Endothelial cell of umbilical vein (primary cell): ENCODE results near the gene FICD. TPM values are rescaled to one million over a fixed set of nuclear protein-coding genes. Genes with fewer than 3 reads are reported as not detected.

Experiments
- Bru-seq: library from RNA; stranded (reverse); fragments of 400-500 nt; gene quantifications from one replicate; lab custom pipeline; 2021; lab: Mats Ljungman, UMichigan
- BruChase-seq, 2 experiments: library from RNA; stranded (reverse); fragments of 400-500 nt; gene quantifications; one replicate each; lab custom pipeline; 2021; lab: Mats Ljungman, UMichigan
- BruUV-seq: library from RNA; stranded (reverse); fragments of 400-500 nt; replicated peaks from 2 replicates; lab custom pipeline; 2021; lab: Mats Ljungman, UMichigan
- CTCF ChIA-PET: fragments of 300-600, 350-600 bp; sonication (Branson Sonifier 250); formaldehyde crosslinking; loops from one replicate; lab custom pipeline; 2021; ENCODE audit warnings: antibody characterized with exemption, inconsistent platforms; lab: Charles Lee
- POLR2A ChIA-PET: fragments of 300-600, 350-600 bp; sonication (Branson Sonifier 250); formaldehyde crosslinking; loops from one replicate; lab custom pipeline; 2021; ENCODE audit warnings: antibody characterized with exemption, inconsistent platforms; lab: Charles Lee
- DNase-seq: peaks from one replicate; pipeline ENCODE4 v3.0.0-alpha.2; 2011; ENCODE audit warnings: low read depth, low spot score
- FAIRE-seq: peaks from 2 replicates; lab custom pipeline; 2011; peaks lifted over from hg19 to GRCh38; lab: Jason Lieb, UNC
- H2AFZ ChIP-seq: 2 replicates; pipeline ENCODE4 v1.6.0; 2012; ENCODE audit warnings: low read depth, low read length, control low read depth, inconsistent platforms
- H3K27ac ChIP-seq: 2 replicates; pipeline ENCODE4 v1.5.1; 2011; ENCODE audit warnings: low read depth, mild to moderate bottlenecking, control low read depth, low read length, moderate library complexity; ENCODE audit not compliant: insufficient read depth
- H3K27me3 ChIP-seq, 2 experiments: 2 replicates each; pipeline versions ENCODE4 v1.6.0 to v1.6.1; 2011; ENCODE audit warnings: low read length in 2 of 2, mixed read lengths in 1 of 2; ENCODE audit not compliant: control insufficient read depth in 2 of 2, insufficient read depth in 2 of 2
- H3K36me3 ChIP-seq, 2 experiments: 2 replicates in 1 of 2; 3 replicates in 1 of 2; pipeline ENCODE4 v1.5.1; 2011; ENCODE audit warnings: low read length in 2 of 2, mild to moderate bottlenecking in 1 of 2, moderate library complexity in 1 of 2; ENCODE audit not compliant: control insufficient read depth in 2 of 2, insufficient read depth in 2 of 2; ENCODE audit errors: extremely low read depth in 1 of 2
- H3K4me1 ChIP-seq: 3 replicates; pipeline ENCODE4 v1.5.1; 2011; ENCODE audit warnings: mild to moderate bottlenecking, low read length; ENCODE audit not compliant: control insufficient read depth, insufficient read depth; ENCODE audit errors: extremely low read depth
- H3K4me2 ChIP-seq: 2 replicates; pipeline ENCODE4 v1.6.1; 2011; ENCODE audit warnings: low read length, control low read depth, mixed read lengths; ENCODE audit not compliant: insufficient read depth
- H3K4me3 ChIP-seq, 3 experiments: fragments of 200-600 bp in 1 of 3; sonication (generic), shearing (Covaris generic) in 1 of 3; replicated peaks in 1 of 3; 2 replicates each; pipeline ENCODE4 v1.5.1; 2011 to 2016; ENCODE audit warnings: control low read depth in 3 of 3, low read length in 3 of 3, mild to moderate bottlenecking in 2 of 3, inconsistent platforms in 1 of 3, low read depth in 1 of 3, moderate library complexity in 1 of 3; ENCODE audit not compliant: insufficient read depth in 1 of 3
- H3K79me2 ChIP-seq: 2 replicates; pipeline ENCODE4 v1.6.0; 2012; ENCODE audit warnings: low read length, inconsistent platforms; ENCODE audit not compliant: control insufficient read depth, insufficient read depth
- H3K9ac ChIP-seq: replicated peaks from 2 replicates; pipeline ENCODE3; 2011; ENCODE audit warnings: low read length, control low read depth; ENCODE audit not compliant: insufficient read depth; ENCODE audit errors: extremely low read depth
- H3K9me1 ChIP-seq: replicated peaks from 3 replicates; pipeline ENCODE4 v1.6.0; 2011; ENCODE audit warnings: mild to moderate bottlenecking, low read length; ENCODE audit not compliant: control insufficient read depth, insufficient read depth; ENCODE audit errors: extremely low read depth
- H3K9me3 ChIP-seq: replicated peaks from 2 replicates; pipeline ENCODE4 v1.5.1; 2012; ENCODE audit warnings: low read length, inconsistent platforms; ENCODE audit not compliant: control insufficient read depth, insufficient read depth
- H4K20me1 ChIP-seq: replicated peaks from 2 replicates; pipeline ENCODE3; 2011; ENCODE audit warnings: mild to moderate bottlenecking, low read length; ENCODE audit not compliant: control insufficient read depth, insufficient read depth; ENCODE audit errors: extremely low read depth
- JUN ChIP-seq: IDR thresholded peaks from 2 replicates; pipeline ENCODE4 v1.6.1; 2011; ENCODE audit warnings: borderline replicate concordance, low read depth; ENCODE audit not compliant: insufficient read length, insufficient read depth
- POLR2A ChIP-seq: IDR thresholded peaks from 2 replicates; pipeline ENCODE4 v1.6.1; 2012; ENCODE audit warnings: low read depth, mild to moderate bottlenecking, control low read depth, low read length
- POLR2AphosphoS5 ChIP-seq: IDR thresholded peaks from 2 replicates; pipeline ENCODE4 v1.6.1; 2012; ENCODE audit warnings: low read depth, mild to moderate bottlenecking, control low read depth, low read length, moderate library complexity; ENCODE audit not compliant: insufficient read depth
- dilution Hi-C: fragments of 300-500 bp; cut with MboI; formaldehyde crosslinking; loops from one replicate; pipeline ENCODE4 v1.15.0; 2019; ENCODE audit warnings: low sequenced_read_pairs; ENCODE audit not compliant: extremely low pct_ligation_motif_present
- intact Hi-C: fragments of 100-400 bp; cut with micrococcal nuclease; formaldehyde crosslinking; loops from one replicate; pipeline ENCODE4 v1.10.0; 2022
- long read RNA-seq: library from polyadenylated mRNA; stranded (forward); transcript quantifications from one replicate; pipeline ENCODE4 v2.0.0, GENCODE V29; 2021
- polyA minus RNA-seq, 3 experiments: library from RNA; depleted of rRNA, polyadenylated mRNA; stranded (reverse); fragments of >200 nt; gene quantifications; 1 replicate in 1 of 3; 2 replicates in 2 of 3; pipeline ENCODE4 v1.2.3, GENCODE V29; 2011
- polyA plus RNA-seq, 4 experiments: library from polyadenylated mRNA; depleted of rRNA in 3 of 4; stranded (reverse) in 3 of 4; unstranded in 1 of 4; fragments of >200 nt; gene quantifications; 2 replicates each; pipeline versions ENCODE4 v1.2.1 to v1.2.3, GENCODE V29; 2011 to 2012; ENCODE audit warnings: missing spikeins in 1 of 4
- total RNA-seq: library from RNA; stranded (reverse); gene quantifications from 2 replicates; pipeline ENCODE4 v1.2.3, GENCODE V29; 2021
- TF ChIP-seq, protein P1 (sequence below): IDR thresholded peaks from 2 replicates; pipeline ENCODE4 v1.6.1; 2011; ENCODE audit not compliant: insufficient read depth, insufficient read length

The FICD gene
- total RNA-seq (6.0 and 6.1 TPM in 2 replicates), polyA plus RNA-seq (3.0 and 3.9 TPM in 2 replicates), polyA minus RNA-seq (11.0 and 19.2 TPM in 2 replicates), Bru-seq, nascent RNA (percentile 54 among the genes with signal in this experiment), BruChase-seq, experiment 1, labeled RNA remaining after a 6-hour chase (percentile 38 among the genes with signal in this experiment), BruChase-seq, experiment 2, labeled RNA remaining after a 2-hour chase (percentile 62 among the genes with signal in this experiment)
- polyA plus RNA-seq (2011; cell fraction: cytosol; rRNA removed), result 2.1 and 2.8 TPM in 2 replicates
- polyA plus RNA-seq (2011; cell fraction: nucleus; rRNA removed), result 4.2 and 4.5 TPM in 2 replicates
- 5.2 and 7.9 TPM in 2 replicates for polyA plus RNA-seq (2012)
- 1.9 TPM for polyA minus RNA-seq (2011; cell fraction: cytosol; rRNA and poly(A)+ RNA removed)
- polyA minus RNA-seq (2011; cell fraction: nucleus; rRNA and poly(A)+ RNA removed), result 5.8 and 7.2 TPM in 2 replicates
- long read RNA-seq, transcript FICD-204 (3 exons, 3,347 nt), result major isoform, 15 of 17 reads
- long read RNA-seq, partial matches to known transcripts, result 0 of 17 reads
- long read RNA-seq, other reads (novel, unspliced or antisense), result 1 of 17 reads

DNA sequence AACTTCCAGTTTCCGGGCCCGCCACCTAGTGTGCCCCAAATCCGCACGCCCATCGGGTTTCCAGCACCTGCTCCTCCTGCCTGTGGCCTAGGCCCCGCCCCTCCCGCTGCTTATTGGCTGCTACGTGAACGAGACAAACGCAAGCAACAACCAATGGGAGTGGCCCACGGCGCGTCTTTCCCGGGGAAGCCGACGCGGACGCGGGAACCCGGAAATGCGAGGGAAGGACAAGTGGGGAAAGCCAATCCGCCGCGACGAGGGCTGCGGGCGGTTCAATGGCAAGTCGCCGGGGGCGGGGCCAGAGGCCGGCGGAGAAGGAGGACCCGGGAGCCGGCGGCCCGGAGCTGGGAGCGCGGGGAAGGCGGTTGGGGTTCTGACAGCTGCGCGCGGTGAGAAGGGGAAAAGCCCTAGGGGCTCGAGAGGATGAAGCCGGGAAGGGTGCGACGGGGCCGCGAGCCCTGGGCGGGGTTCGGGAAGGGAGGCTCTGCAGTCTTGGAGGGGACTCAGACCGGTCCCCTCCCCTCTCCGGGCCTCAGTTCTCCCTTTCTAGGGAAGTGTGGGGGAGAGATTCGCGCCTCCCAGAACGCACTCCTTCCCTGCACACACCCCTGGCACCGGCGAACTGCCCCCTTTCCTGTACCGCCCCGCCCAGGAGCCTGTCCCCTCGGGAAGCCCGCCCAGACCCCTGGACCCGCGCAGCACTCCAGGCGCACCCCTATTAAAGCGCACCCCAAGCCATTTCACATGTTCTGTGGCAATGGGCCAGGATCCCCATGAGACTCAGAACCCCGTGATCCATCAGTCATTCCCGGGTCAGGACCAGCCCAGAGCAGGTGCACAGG, at the start of gene FICD:
Gene FICD, plus strand, starts transcription at position 305 of the 842 bp plus-strand sequence. CDS start 1,696 bp downstream, outside the sequence.
- Histone ChIP-seq H3K27me3 (no peaks in the 10 kb centered on the region), H3K27ac (peak within 1 kb of the TSS; percentile 52), H3K4me1 (peaks cover 7% of the 10 kb centered on the region), H3K79me2 (no peaks in the 10 kb centered on the region), H3K9ac (peak within 1 kb of the TSS; percentile 81), H3K9me1 (no peaks in the 10 kb centered on the region), H3K36me3 (peaks cover 3 to 26% of the 10 kb centered on the region in 2 experiments), H2AFZ (peak within 1 kb of the TSS; percentile 55), H3K4me2 (peak within 1 kb of the TSS; percentile 86), H3K9me3 (no peaks in the 10 kb centered on the region), H4K20me1 (no peaks in the 10 kb centered on the region), H3K4me3 (peak within 1 kb of the TSS; percentile 63 to 98 (median 73))
- CTCF ChIA-PET, result no interaction called here
- FAIRE-seq (peak; percentile 99), DNase-seq (peak; percentile 99)
- BruUV-seq, result TSS peak; percentile 57
- POLR2A ChIA-PET, result no interaction called here
- dilution Hi-C loops (no loop called here), intact Hi-C loops (loop anchor here (1.0 to 10.0 kb wide), 8 partner anchors 46 to 1420 kb away; partner anchors contain the start of genes ALKBH2, CRY1, PWP1 and SART3)
- TF ChIP-seq POLR2AphosphoS5 (peak; percentile 83), JUN (no peak), POLR2A (peak; percentile 50)
- TF ChIP-seq, protein P1, sequence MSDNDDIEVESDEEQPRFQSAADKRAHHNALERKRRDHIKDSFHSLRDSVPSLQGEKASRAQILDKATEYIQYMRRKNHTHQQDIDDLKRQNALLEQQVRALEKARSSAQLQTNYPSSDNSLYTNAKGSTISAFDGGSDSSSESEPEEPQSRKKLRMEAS, result no peak
